Endodermal cell (in vitro differentiated cells): Measurements from ENCODE around the gene LYRM4. TPM values are rescaled to one million over a fixed set of nuclear protein-coding genes. Genes with fewer than 3 reads are reported as not detected.

Source experiments
- DNase-seq: peaks from one replicate; pipeline ENCODE4 v3.0.0-alpha.2; 2017
- H3K27ac ChIP-seq: 2 replicates; pipeline ENCODE4 v1.5.1; 2013; ENCODE audit warnings: mild to moderate bottlenecking, low read depth, low read length, moderate library complexity
- H3K27me3 ChIP-seq: 2 replicates; pipeline ENCODE4 v1.6.1; 2013; ENCODE audit warnings: mild to moderate bottlenecking, low read length, moderate library complexity; ENCODE audit not compliant: insufficient read depth, control insufficient read depth, poor library complexity, severe bottlenecking
- H3K36me3 ChIP-seq: 2 replicates; pipeline ENCODE4 v1.7.0; 2013; ENCODE audit warnings: mild to moderate bottlenecking, low read length, moderate library complexity; ENCODE audit not compliant: control insufficient read depth, insufficient read depth
- H3K4me1 ChIP-seq: one replicate; pipeline ENCODE4 v1.7.0; 2013; ENCODE audit warnings: low read length; ENCODE audit not compliant: control insufficient read depth, insufficient read depth
- H3K4me3 ChIP-seq: 2 replicates; pipeline ENCODE4 v1.5.1; 2013; ENCODE audit warnings: mild to moderate bottlenecking, low read length, moderate library complexity
- H3K9ac ChIP-seq: 2 replicates; pipeline ENCODE4 v1.6.1; 2013; ENCODE audit warnings: mild to moderate bottlenecking, low read length, moderate library complexity; ENCODE audit not compliant: poor library complexity, severe bottlenecking; ENCODE audit errors: extremely low read depth
- H3K9me3 ChIP-seq: 2 replicates; pipeline ENCODE4 v1.6.1; 2013; ENCODE audit warnings: mild to moderate bottlenecking, low read length, moderate library complexity; ENCODE audit not compliant: control insufficient read depth
- H3K27ac Mint-ChIP-seq: 2 replicates; pipeline ENCODE4 v1.8.0; 2020; ENCODE audit warnings: mixed read lengths
- H3K27me3 Mint-ChIP-seq: 2 replicates; pipeline ENCODE4 v1.8.0; 2021; ENCODE audit warnings: mild to moderate bottlenecking, mixed read lengths; ENCODE audit not compliant: insufficient read depth
- H3K36me3 Mint-ChIP-seq: 2 replicates; pipeline ENCODE4 v1.8.0; 2020; ENCODE audit warnings: low read depth, mixed read lengths
- H3K4me1 Mint-ChIP-seq: 2 replicates; pipeline ENCODE4 v1.8.0; 2020; ENCODE audit warnings: mixed read lengths
- H3K4me3 Mint-ChIP-seq: 2 replicates; pipeline ENCODE4 v1.8.0; 2020; ENCODE audit warnings: mild to moderate bottlenecking, moderate library complexity, mixed read lengths
- H3K9me3 Mint-ChIP-seq: 2 replicates; pipeline ENCODE4 v1.8.0; 2020; ENCODE audit warnings: mild to moderate bottlenecking, mixed read lengths
- CTCF ChIP-seq: fragments of 200-600 bp; sonication (generic); conservative IDR thresholded peaks from 2 replicates; pipeline ENCODE4 v1.5.0; 2021; ENCODE audit warnings: antibody characterized with exemption, mild to moderate bottlenecking
- WGBS, 2 experiments: methylation state at CpG; one replicate each; pipeline versions ENCODE4 v1.1.5 to v1.1.7; 2013; ENCODE audit warnings: missing lambda C conversion rate in 2 of 2, mixed read lengths in 1 of 2; ENCODE audit not compliant: insufficient coverage in 1 of 2, insufficient read length in 1 of 2; 5-methylcytosine and 5-hydroxymethylcytosine counted together
- total RNA-seq, 2 donors: library from RNA; stranded (reverse); fragmentation: NEBNext Ultra II Directional in 1 of 2; extraction: Animal tissue kit (Norgen Biotek cat#: 25700) in 1 of 2; gene quantifications; 2 replicates in 1 of 2; 3 replicates in 1 of 2; pipeline ENCODE4 v1.2.1, GENCODE V29; 2021

The LYRM4 gene
- total RNA-seq, 2 donors from 2014 or later, result 32.1 to 44.3 TPM

GRCh38 chr6:5108068-5108467 is 152.7 kb downstream of the LYRM4 start:
- peak overlapping the region; percentile 49 for H3K27ac Mint-ChIP-seq
- H3K9me3 Mint-ChIP-seq, result no peaks in the 10 kb centered on the region
- H3K9me3 ChIP-seq, result no peaks in the 10 kb centered on the region
- no peak overlapping the region for H3K9ac ChIP-seq
- no peak overlapping the region for H3K27ac ChIP-seq
- H3K27me3 ChIP-seq, result no peaks in the 10 kb centered on the region
- H3K36me3 ChIP-seq, result no peaks in the 10 kb centered on the region
- peaks cover 8% of the 10 kb centered on the region for H3K4me1 Mint-ChIP-seq
- peaks cover 2% of the 10 kb centered on the region for H3K36me3 Mint-ChIP-seq
- no peak for TF ChIP-seq CTCF
- no peaks in the 10 kb centered on the region for H3K27me3 Mint-ChIP-seq
- H3K4me1 ChIP-seq, result no peaks in the 10 kb centered on the region
- DNase-seq, result no peak
- H3K4me3 Mint-ChIP-seq, result no peak overlapping the region
- WGBS, 2 experiments, result 64 to 86% methylated on average over 3 to 9 of the region's 9 CpGs
- H3K4me3 ChIP-seq, result no peak overlapping the region

GRCh38 chr6:5107341-5107740 is 153.4 kb downstream of the LYRM4 start:
- Histone ChIP-seq H3K36me3 (no peaks in the 10 kb centered on the region), H3K4me1 (no peaks in the 10 kb centered on the region), H3K9me3 (no peaks in the 10 kb centered on the region), H3K9ac (no peak overlapping the region), H3K27ac (no peak overlapping the region), H3K27me3 (no peaks in the 10 kb centered on the region), H3K4me3 (no peak overlapping the region)
- H3K36me3 Mint-ChIP-seq, result no peaks in the 10 kb centered on the region
- WGBS, 2 experiments, result 94 to 99% methylated on average over 7 to 10 of the region's 10 CpGs
- no peaks in the 10 kb centered on the region for H3K27me3 Mint-ChIP-seq
- H3K27ac Mint-ChIP-seq, result no peak overlapping the region
- no peak overlapping the region for H3K4me3 Mint-ChIP-seq
- no peak for DNase-seq
- no peaks in the 10 kb centered on the region for H3K9me3 Mint-ChIP-seq
- no peak for TF ChIP-seq CTCF
- peaks cover 8% of the 10 kb centered on the region for H3K4me1 Mint-ChIP-seq

- 90 to 95% methylated on average over 8 to 10 of the region's 10 CpGs for WGBS, 2 experiments
- Histone ChIP-seq H3K27ac (no peak overlapping the region), H3K9me3 (no peaks in the 10 kb centered on the region), H3K4me3 (no peak overlapping the region), H3K9ac (no peak overlapping the region), H3K4me1 (no peaks in the 10 kb centered on the region), H3K27me3 (no peaks in the 10 kb centered on the region), H3K36me3 (no peaks in the 10 kb centered on the region)
- H3K27ac Mint-ChIP-seq, result no peak overlapping the region
- DNase-seq, result no peak
- H3K4me1 Mint-ChIP-seq, result peaks cover 8% of the 10 kb centered on the region
- H3K27me3 Mint-ChIP-seq, result peaks cover 3% of the 10 kb centered on the region
- H3K9me3 Mint-ChIP-seq, result no peaks in the 10 kb centered on the region
- no peak for TF ChIP-seq CTCF
- no peak overlapping the region for H3K4me3 Mint-ChIP-seq
- no peaks in the 10 kb centered on the region for H3K36me3 Mint-ChIP-seq
Observed at GRCh38 chr6:5105146-5105545, 155.6 kb downstream of the LYRM4 start.
